Activated T-helper 1 cell treated with Interleukin-2 at 50 U/mL for 16 hours (primary cell): Measurements from ENCODE around the gene MYBBP1A.

Experiments used
- DNase-seq: peaks from one replicate; pipeline ENCODE4 v3.0.0-alpha.2; 2020; ENCODE audit warnings: low read depth

MYBBP1A gene

GRCh38 chr17:4503283-4504025, 51.7 kb downstream of the MYBBP1A start:
- DNase-seq = no peak

- no peak for DNase-seq
Measured at GRCh38 chr17:4502466-4503154, 52.6 kb downstream of the MYBBP1A start.

GRCh38 chr17:4501295-4501949, 53.8 kb downstream of the MYBBP1A start:
- no peak for DNase-seq

- DNase-seq = no peak
Measured at GRCh38 chr17:4500191-4500571, 55.0 kb downstream of the MYBBP1A start.

GRCh38 chr17:4499431-4500190, 55.6 kb downstream of the MYBBP1A start:
- DNase-seq = no peak

- peak; percentile 46 for DNase-seq
Measured at GRCh38 chr17:4498461-4499397, 56.5 kb downstream of the MYBBP1A start, which contains the start of gene SPNS2. Gene SPNS2, plus strand, starts transcription at chr17:4498881. Its CDS starts 167 bp downstream, at chr17:4499048.

GRCh38 chr17:4497101-4497824, 57.9 kb downstream of the MYBBP1A start:
- DNase-seq = no peak

GRCh38 chr17:4492721-4493561, 62.2 kb downstream of the MYBBP1A start:
- no peak for DNase-seq

- DNase-seq = no peak
Measured at GRCh38 chr17:4490637-4491061, 64.5 kb downstream of the MYBBP1A start.

- no peak for DNase-seq
Measured at GRCh38 chr17:4490109-4490591, 65.0 kb downstream of the MYBBP1A start.

GRCh38 chr17:4488989-4489595, 66.1 kb downstream of the MYBBP1A start:
- no peak for DNase-seq
